Colon (tissue), 2 donors: ENCODE data around the gene CBFA2T2.
"Not testable (repeated sequence)": the region's sequence is repeated elsewhere in the genome, so short reads cannot be mapped to it uniquely, and the experiment has no call there.

Source experiments
- FAIRE-seq: peaks from 2 replicates; lab custom pipeline; 2012; peaks lifted over from hg19 to GRCh38; lab: Jason Lieb, UNC
- donor health status: control.
- donor health status: control.

The CBFA2T2 gene

DNA sequence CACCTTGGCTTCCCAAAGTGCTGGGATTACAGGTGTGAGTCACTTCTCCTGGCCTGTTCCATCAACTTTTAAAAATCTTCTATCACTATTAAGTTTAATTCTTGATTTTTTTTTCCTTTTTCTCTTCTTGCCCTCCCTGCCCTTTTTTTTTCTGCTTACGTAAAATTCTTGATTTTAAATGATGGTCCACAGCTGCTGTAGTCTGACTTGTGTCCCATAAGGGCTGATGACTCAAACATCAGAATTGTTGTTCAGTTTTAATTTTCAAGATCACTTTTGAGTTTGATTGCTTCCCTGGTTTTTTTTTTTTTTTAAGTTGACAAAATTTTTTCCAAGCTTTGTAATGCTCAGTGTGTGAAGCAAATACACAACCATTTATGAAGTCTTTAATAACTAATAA, 61.9 kb downstream of the CBFA2T2 start:
- no peak for FAIRE-seq

DNA sequence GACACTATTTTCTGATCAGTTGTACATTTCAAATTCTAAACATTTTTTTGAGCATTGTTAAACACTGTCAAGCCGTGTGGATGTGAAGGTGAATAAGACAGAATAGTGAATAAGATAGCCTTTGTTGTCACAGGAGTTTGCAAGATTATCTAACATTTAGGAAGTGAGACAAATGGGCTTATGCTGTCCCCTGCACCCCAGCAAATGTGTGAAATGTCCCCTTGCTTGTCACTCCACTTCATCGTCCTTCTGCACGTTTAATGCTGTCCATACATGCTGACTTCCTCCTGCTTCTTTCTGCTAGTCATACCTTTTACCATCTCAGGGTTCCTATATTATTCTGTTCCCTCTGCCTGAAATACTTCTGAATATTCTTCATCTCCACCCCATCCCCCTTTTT, 62.6 kb downstream of the CBFA2T2 start:
- FAIRE-seq, result no peak

DNA sequence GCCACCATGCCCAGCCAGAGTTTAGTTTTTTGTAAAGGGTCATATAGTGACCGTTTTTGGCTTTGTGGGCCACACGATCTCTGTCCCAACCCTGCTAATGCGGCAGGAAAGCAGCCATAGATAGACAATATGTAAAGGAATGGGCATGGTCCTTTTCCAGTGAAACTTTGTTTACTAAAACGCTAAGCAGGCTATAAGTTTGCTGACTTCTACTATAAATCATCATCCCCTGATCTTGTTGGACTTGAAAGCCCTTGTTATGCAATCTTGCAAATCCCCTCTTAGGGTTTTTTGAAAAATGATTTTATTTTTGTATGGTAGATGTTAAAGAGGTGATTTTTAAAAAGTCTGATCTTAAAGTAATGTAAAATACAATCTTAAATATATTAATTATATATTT, 63.6 kb downstream of the CBFA2T2 start:
- FAIRE-seq, result no peak

DNA sequence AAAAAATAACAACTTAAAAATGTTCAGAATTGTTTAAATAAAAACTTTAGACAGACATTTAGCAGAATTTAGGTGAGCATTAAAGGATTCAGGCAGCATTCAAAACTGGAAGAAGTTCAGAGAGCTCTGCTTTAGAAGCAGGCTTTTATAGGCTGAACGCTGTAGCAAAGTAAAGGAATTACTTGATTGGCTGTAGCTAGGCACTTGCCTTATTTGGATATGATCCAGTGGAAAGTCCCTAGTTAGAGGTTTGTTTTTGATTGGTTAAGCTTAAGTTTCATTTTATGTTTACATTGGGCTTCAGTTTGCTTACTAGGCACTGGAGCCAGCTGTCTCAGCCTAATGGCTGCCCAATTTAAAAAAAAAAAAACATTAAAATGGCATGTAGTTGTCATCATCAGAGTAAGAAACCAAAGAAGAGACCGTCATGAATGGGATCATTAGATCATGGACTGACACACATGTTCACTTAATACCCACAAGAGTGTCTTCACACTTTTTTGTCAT, 65.1 kb downstream of the CBFA2T2 start:
- peak; percentile 91 for FAIRE-seq

DNA sequence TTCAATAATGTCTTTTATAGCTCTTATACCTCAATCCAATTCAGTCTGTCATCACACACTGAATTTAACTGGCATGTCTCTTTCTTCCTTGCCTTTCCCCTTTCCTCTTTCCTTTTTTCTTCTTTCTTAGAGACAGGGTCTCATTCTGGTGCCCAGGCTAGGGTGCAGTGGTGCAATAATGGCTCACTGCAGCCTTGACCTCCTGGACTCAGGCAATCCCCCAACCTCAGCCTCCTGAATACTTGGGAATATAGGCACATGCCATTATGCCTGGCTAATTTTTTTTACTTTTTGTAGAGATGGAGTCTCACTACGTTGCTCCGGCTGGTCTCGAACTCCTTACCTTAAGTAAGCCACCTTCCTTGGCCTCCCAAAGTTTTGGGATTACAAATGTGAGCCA, 65.9 kb downstream of the CBFA2T2 start:
- no peak for FAIRE-seq

DNA sequence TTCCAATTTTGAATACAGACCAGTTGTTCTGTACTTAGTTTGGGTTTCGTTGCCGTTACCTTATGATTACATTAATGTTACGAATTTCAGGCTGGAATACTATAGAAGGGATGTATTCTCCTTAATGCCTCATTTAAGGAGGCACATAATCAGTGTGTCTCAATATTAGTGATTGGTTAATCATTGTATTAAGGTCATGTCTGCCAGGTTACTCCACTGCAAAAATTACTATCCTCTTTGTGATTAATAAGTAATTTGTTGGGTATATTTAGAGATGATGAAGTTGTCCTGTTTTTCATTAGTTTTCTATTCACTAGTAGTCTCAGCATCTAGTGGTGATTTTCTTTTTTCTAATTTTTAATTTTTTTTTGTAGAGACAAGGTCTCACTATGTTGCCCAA, 66.3 kb downstream of the CBFA2T2 start:
- FAIRE-seq, result no peak

DNA sequence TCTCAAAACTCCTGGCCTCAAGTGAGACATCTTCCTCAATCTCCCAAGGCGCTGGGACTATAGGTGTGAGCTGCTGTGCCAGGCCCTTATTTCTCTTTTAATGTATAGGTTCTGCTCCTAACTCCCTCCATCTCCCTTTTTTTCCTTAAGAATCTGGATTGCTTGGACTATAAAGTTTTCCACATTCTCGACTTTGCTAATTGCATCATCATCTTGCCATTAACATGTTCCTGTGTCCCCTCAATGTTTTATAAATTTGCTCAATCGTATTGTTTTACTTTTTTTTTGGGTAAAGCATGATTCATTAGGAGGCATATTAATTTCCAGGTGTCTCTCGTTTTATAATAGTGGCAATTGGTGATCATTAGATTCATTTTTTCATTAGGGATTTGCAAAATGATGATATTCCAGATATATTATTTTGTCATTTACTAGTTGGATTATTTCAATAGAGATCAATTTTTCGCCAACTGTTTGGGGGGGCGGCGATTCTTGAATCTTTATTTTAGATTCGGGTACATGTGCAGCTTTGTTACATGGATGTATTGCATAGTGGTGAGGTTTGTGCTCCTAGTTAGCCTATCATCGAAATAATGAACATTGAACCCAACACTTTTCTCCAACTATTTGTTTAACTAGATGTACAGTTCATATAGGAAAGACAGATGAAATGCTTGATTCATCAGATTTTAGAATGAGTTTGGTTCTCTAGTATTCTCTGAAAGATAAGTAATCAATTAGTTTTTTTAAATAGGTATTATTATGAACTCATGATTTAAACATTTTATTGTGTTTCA, 68.7 kb downstream of the CBFA2T2 start:
- FAIRE-seq, result no peak

DNA sequence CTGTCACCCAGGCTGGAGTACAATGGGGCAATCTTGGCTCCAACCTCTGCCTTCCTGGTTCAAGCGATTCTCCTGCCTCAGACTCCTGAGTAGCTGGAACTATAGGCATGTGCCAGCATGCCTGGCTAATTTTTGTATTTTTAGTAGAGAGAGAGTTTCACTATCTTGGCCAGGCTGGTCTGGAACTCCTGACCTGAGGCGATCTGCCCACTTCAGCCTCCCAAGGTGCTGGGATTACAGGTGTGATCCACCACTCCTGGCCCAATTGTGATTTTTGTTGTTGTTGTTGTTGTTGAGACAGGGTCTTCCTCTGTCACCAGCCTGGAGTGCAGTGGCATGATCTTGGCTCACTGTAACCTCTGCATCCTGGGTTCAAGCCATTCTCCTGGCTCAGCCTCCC, 69.3 kb downstream of the CBFA2T2 start:
- FAIRE-seq, result no peak

DNA sequence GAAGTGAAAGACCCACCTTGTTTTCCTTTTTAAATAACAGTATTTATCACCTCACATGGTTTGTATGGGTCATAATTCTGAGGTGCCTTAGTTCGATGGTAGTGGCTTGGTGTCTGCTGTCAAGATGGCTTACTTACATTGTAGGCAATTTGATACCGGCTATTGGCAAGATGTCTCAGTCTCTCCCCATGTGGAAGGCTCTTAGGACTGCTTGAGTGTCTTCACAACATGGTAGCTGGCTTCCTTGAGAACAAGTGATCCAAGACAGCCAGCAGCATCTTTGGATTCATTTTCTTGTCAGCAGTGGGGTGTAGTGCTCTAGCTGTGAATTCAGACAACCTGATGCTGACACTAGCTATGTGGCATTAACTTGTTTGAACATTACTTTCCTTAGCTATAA, 70.1 kb downstream of the CBFA2T2 start:
- FAIRE-seq, result no peak

DNA sequence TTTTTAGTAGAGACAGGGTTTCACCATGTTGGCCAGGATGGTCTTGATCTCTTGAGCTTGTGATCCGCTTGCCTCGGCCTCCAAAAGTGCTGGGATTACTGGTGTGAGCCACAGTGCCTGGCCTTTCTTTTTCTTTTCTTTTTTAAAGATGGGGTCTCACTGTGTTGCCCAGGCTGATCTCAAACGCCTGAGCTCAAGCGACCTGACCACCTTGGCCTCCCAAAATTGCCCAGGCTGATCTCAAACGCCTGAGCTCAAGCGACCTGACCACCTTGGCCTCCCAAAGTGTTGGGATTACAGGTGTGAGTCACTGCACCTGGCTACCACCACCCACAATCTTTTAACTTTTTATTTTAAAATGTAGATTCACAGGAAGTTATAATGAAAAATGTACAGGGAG, 71.2 kb downstream of the CBFA2T2 start:
- FAIRE-seq, result not testable (repeated sequence)

DNA sequence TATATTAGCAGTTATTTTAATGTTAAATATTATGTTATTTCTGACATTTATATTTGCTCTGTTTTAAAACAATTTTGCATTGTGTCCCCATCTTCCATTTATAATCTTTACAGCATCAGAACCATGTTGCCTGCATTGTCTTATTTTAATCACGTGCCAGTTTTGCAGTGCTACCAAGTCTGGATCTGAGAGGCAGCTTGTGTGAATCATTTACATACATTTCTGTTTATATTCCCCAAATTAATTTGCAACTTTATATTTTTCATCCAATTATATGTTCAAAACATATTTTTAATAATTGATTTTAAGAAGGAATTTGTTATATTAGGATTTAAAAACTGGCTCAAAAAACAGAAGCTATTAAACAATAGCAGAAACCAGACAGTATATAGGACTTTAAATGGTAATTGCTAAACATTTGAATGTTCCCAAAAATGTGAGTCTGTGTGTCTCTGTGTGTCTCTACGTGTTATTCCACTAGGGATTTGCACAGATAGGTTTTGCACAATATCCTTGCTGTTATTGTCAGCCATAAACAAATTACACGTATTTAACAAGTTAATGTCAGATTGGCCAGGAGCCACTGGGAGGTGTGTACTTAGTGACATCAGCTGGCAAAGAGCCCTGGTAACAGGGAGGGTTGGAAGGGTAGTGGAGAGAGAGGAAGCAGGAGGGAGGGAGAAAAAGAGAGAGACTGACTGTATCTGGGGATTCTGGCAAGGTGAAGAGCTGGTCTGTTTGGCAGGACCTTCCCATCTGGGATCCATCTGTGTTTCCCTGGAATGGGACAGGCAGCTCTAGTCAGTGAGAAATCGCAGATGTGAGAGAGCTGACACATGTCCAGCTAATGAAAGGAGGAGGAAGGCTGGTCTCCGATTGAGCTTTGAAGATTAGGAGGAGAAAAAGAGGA, 72.1 kb downstream of the CBFA2T2 start:
- no peak for FAIRE-seq

DNA sequence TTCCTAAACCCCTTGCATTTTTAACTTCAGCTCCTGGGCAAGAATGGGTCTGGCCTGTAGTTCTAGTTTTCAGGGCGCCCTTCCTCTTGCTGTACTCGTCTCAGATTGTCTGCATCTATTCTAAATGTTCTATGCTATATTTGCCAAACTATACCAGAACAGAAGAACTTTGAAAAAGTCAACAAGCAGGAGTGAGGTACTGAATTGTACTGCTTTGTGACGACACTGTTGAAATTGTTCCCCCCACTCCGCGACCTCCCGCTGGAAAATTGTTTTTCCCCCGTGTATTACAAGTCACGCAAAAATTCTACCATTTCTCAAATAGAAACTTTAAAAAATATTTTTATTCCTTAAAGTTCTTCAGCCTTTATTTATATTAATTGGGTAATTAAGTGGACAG, 73.9 kb downstream of the CBFA2T2 start:
- no peak for FAIRE-seq

DNA sequence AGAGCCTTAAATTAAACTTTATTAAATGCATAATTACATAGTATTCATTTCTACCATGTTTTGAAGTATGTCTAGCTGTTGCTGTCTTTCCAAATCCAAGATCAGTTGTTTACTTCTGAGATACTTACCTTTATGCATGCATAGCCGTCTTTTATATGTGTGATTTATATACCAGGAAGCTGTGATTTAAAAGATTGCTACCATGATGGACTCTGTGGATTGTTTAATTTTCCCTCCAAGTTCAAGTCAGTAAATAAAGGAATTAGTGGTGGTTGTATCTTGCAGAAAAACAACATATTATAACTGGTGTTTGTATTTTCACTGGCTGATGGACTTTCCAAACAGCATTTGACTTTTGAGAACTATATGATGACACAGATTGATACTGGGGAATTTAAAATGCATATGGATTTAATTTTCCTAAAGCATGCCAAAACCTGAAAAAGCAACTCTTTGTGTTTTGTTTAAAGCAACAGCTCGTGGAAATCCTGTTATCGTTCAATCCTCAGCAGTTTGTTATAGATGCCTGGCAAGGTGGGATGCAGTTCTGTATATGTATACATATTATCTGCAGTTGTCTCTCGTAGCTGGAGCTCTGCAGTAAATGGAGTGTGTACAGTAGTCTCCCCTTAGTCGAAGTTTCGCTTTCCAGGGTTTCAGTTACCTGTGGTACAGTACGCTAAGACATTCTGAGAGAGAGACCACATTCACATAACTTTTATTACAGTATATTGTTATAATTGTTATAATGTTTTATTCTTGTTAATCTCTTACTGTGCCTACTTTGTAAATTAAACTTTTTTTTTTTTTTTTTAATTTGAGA, 77.1 kb downstream of the CBFA2T2 start:
- no peak for FAIRE-seq

DNA sequence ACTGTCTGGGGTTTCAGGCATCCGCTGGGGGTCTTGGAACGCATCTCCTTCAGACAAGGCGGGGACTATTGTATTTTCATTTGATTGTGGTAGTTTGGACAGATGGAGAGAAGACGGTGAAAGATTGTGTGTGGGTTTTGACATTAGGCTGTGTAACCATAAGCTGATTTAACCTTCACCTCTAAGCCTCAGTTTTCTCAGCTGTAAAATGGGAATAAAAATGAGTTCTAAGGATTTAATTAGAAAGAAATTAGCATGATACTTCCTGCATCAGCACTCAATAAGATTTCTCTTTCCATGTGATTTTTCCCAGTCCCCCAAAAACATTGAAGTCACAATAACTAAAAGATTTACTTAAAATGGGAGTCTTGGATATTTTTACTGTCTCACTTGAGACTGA, 78.1 kb downstream of the CBFA2T2 start:
- FAIRE-seq, result no peak

DNA sequence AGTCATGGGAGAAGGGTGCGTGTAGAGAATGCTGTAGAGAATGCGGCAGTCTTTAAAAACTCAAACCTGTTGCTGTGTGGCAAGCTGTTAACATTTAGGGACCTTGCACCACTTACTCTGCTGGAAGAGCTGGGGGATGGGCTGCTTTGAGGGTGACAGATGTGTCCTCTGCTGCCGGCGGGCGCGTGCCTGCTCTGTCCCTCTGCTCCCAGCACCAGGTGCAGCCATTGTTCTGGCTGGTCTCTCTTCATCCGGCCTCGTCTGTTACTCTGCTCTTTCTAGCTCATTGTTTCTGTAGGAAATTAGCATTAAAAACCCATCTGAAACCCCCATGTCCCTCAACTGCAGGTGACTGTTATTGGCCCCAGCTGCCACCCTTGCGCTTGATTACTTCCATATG, 78.5 kb downstream of the CBFA2T2 start:
- FAIRE-seq, result no peak

DNA sequence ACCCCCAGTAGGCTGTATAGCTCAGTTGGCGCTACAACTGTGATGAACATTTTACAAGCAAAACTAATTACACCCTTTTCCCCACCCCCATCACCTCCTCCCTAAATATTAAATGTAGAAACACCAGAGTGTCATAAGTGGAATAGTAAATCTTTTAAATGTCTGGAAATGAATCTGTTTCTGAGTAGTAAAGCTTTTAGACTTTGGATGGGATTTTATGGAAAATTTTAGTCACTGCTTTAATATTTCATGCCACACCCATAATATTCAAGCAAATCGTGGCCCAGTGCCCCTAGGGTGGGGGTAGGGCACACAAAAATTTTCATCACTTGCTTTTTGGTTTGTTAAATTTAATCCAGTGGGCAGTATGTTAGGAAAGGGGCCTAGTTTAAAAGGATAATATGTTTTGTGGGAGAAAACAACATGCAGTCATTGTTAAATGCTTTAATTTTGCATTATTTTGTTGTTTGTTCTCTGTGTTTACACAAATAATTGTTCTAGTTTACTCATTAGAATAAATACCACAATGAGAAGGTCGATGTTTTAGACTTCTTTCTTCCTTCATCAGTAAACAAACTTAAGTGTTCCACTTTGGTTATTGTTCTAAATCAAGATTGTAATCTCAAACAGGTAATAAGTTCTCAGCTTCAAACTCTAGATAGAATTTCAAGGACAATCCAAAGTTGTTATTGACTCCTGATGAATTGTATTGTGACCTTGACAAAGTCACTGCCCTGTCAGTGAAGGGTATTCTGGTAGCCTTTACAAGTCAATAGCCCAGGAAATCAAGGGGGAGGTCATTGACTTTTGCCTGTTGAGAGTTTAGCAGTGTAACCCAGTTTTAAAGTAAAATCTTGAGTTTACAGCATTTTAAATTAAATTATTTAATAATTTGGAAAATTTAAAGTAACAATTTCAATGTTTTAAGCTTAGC, 79.2 kb downstream of the CBFA2T2 start:
- no peak for FAIRE-seq

DNA sequence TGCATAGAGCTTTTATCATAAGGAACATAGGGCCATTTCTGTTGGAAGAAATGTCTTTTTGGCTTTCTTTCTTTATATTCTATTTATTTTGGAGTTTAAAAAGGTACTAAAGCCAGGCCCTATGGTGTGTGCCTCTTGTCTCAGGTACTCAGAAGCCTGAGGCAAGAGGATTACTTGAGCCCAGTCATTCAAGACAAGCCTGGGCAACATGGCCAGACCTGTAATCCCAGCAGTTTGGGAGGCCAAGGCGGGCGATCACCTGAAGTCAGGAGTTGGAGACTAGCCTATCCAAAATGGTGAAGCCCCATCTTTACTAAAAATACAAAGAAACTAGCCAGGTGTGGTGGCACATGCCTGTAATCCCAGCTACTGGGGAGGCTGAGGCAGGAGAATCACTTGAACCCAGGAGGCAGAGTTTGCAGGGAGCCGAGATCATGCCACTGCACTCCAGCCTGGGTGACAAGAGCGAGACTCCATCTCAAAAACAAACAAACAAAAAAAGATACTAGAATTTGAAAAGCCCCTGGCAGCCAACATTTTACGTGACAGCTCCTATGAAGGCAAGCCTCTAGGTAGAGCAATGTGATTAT, 80.0 kb downstream of the CBFA2T2 start:
- no peak for FAIRE-seq

DNA sequence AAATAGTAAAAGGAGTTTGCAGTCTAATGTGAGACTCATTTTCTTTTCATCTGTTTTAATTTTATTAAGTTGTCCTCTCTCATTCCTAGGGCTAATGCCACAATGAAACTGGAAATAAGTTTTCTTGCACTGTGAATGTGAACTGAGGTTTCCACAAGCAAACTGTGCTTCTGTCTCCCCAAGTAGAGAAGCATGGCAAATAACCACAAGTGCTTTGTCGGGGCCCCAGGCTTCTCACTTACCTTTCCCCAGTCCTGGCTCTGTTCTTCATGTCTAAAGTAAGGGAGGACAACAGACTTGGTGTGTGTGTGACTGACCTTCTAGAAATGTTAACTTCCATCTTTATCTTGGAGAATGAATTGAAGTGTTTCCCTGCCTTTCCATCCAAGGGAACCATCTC, 80.8 kb downstream of the CBFA2T2 start:
- FAIRE-seq, result no peak

DNA sequence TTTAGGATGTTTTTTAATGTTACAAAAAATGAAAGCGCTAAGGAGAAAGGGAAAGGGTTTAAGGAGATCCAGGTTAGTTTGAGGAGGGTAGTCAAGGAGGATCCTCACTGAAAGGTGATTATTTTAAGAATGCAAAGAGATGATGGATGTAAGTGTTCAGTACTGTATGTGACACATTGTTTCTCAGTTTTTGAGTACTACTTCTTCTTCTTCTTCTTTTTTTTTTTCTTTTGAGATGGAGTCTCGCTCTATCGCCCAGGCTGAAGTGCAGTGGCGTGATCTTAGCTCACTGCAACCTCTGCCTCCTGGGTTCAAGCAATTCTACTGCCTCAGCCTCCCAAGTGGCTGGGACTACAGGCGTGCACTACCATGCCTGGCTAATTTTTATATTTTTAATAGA, 83.4 kb downstream of the CBFA2T2 start:
- FAIRE-seq, result not testable (repeated sequence)

DNA sequence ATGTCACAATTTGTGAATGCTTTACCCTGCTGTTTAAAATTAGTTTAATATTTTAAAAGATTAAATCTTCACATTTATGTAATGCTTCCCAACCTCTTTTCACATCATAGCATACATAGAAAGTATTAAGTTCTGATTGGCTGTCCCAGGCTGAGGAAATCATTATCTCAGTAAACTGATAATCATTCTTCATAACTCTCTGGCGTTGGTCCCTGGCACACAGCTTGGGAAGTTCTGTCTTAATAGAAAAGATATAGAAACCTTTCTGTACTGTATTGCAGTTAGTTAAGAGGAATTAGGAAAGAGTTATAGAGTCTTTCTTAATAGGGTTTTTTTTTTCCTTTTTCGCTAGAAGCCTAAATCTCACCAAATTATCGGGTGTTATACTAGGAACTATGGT, 85.4 kb downstream of the CBFA2T2 start:
- no peak for FAIRE-seq
